Renal cortical epithelial cell (primary cell): ENCODE results near the gene NBEAL2. TPM values are rescaled to one million over a fixed set of nuclear protein-coding genes. Genes with fewer than 3 reads are reported as not detected.
"Not testable (repeated sequence)": the region's sequence is repeated elsewhere in the genome, so short reads cannot be mapped to it uniquely, and the experiment has no call there.

Source experiments
- DNase-seq: peaks from one replicate; pipeline ENCODE4 v3.0.0-alpha.2; 2011; ENCODE audit warnings: low read depth
- total RNA-seq: library from RNA; depleted of rRNA; stranded (reverse); fragments of >200 nt; gene quantifications from 2 replicates; pipeline ENCODE4 v1.2.3, GENCODE V29; 2014

NBEAL2 gene
- total RNA-seq, 1 donor from 2014 or later: 25.6 TPM

GRCh38 chr3:47010910-47011309 is 31.4 kb downstream of the NBEAL2 start:
- no peak for DNase-seq

DNA sequence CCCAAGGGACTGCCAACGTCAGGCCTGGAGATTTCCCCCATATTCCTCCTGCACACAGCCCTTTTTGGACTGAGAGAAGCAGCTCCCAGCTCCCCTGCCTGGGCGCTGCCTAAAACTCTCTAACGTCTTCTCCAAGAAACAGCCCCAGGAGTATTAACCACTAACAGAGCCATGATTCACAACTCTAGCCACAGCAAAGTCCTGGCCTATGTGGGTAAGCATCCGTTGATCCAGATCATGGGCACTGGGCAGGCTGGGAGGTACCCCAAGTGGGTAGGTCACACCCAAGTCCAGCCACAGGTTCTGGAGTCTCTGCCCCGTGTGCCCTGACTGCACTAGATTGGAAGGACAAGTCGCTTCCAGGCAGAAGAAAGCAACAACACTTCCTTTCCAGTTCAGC is 31.9 kb downstream of the NBEAL2 start:
- no peak for DNase-seq

- no peak for DNase-seq
Observed at GRCh38 chr3:47012342-47013230, 33.1 kb downstream of the NBEAL2 start.

DNA sequence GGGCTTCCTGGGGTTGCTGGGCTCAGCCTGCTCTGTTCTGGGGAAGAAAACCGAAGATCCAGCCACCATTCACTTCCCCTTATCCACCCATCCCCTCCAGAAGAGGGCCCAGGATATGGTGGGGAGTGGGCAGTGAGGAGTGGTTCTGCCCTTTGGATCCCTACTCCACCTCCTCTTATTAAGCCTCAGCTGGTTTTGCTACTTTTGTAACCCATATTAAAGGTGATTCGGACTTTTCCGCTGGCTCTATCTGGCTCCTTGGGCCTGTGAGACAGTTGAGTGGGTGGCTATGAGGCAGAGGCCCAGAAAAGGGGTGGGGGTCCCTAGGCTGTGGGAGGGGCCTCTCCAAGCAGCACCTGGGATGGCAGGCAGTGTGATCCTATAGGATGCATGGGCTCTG is 33.8 kb downstream of the NBEAL2 start:
- no peak for DNase-seq

- no peak for DNase-seq
Observed at GRCh38 chr3:47014036-47014435, 34.6 kb downstream of the NBEAL2 start.

DNA sequence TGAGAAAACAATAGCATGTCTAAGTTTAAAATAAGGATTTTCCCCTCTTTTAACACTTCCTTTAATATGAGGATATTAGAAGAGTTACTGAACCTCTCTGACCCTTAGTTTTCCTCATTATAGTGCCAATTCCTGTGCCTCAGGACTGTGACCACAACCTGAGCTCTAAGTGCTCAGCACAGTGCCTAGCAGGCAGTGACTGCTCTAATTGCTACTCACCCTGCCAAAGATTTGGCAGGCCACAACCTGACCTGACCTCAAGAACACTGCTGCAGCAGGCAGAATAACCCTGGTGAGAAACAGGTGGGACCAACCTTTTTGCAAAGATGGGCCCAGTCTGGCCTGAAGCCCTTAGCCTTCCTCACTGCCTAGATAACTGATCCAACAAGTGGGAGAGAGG is 35.7 kb downstream of the NBEAL2 start:
- no peak for DNase-seq

- DNase-seq: no peak
Observed at GRCh38 chr3:47016086-47016933, 36.8 kb downstream of the NBEAL2 start.

DNA sequence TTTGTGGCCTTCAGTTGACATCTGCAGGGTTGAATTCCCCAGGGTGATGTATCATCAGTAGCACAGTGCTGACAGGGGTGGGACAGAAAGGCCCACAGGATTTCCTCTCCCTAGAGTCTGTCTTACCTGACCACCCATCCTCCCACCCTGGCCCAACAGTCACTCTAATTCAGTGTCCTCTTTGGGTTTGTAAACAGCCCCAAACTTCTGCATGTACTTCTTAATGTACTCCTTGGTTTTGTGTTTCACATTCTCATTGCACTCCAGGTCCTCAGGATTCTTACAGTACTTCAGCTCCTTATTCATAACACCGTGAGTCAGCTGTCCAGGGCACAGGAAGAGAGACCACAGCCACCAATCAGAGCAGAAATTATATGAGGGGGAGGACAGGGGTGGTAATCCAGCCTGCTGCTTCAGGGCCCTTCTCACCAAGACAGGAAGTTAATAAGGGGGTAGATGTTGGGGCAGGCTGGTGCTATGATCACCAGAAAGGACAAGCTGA is 37.5 kb downstream of the NBEAL2 start:
- DNase-seq: peak; percentile 81

DNA sequence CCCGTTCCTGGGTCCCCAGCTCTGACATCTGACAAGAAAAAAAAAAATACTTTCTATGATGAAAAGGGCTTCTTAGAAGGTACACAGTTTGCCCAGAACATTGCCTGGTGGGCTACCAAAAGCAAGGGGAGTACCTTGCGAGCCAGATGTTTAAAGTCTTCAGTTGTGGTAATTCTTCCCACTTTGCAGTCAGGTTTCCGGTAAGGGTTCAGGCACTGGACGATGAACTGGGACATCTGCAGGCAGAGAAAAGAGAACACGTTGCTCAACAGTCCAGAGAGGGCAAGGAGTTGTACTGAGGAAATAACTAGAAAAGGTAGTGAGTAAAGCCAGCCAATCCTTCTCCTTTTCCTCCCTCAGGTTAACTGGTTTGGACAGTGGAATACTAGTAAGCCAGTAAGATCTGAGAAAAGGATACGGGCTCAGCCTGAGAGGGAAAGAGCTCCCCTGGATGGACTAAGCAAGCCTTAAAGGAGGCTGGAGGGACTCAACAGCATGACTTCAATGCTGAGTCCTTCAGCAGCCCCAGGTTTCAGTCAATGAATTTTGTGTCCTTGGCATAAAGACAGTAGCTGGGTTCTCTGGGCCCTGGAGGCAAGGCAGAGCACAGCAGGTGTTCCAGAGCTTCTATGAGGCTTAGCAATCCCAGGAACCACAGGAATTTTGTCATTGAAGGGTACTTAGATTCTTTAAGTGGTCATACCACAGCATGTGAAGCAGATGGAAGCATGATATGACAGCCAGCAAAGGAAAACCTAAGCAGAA is 38.2 kb downstream of the NBEAL2 start:
- DNase-seq: peak; percentile 26

DNA sequence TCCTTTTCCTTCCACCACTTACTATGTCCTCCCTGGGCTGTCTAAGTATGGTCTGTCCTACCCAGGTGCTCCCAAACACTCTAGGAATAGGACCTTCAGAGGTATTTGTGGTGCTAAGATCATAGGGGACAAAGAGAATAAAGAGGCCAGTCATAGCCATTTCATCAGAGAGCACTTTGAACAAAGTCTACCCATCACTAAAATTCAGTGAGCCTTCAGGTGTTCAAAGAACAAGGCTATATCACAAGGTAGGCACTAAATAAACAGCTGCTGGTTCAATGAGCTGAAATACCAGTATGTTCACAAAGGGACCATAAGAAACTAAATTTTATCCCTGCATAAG is 38.8 kb downstream of the NBEAL2 start:
- DNase-seq: no peak

DNA sequence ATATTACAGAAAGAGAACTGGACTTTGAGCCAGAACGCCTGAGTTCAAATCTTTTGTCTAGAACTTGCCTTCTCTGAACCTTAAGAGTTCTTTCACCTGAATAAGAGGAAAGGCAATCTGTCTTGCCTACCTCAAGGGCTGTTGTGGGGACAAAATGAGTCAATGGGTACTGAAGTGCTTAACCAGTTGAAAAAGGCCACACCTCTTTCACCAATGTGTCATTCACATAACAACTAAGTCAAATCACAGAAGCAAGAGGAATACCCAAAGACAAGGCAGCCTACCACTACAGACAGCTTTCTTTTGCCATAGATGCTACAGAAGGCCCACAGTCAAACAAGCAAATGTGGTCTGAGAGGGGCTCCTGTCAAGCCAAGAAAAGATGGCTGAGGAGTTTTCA is 39.7 kb downstream of the NBEAL2 start:
- peak; percentile 84 for DNase-seq

- no peak for DNase-seq
Observed at GRCh38 chr3:47020311-47020710, 40.8 kb downstream of the NBEAL2 start.

GRCh38 chr3:47022641-47023071 is 43.2 kb downstream of the NBEAL2 start:
- DNase-seq: peak; percentile 33

DNA sequence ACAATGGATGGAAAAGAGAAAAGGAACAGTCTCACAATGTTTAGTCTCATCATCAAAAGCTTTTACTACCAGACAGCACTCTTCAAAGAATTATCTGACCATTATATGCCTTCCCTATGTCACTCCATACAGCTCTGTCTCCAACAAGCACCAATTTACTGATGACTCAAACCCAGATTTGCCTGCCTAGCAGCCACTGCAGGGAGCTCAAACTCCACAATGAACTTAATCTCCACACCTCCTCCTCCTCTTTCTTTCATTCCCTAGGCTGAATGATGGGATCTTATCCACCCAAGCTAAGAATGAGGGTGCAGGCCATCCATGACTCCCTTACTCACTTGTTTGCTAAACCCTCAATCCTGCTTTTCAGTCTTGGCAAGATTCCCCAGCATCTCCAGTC is 45.5 kb downstream of the NBEAL2 start:
- DNase-seq: peak; percentile 45

DNA sequence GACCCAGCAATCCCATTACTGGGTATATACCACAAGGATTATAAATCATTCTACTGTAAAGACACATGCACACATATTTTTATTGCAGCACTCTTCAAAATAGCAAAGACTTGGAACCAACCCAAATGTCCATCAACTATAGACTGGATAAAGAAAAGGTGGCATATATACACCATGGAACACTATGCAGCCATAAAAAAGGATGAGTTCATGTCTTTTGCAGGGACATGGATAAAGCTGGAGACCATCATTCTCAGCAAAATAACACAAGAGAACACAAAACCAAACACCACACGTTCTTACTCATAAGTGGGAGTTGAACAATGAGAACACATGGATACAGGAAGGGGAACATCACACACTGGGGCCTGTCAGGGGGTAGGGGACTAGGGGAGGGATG is 47.0 kb downstream of the NBEAL2 start:
- not testable (repeated sequence) for DNase-seq

GRCh38 chr3:47028146-47028545 is 48.7 kb downstream of the NBEAL2 start:
- DNase-seq: no peak

DNA sequence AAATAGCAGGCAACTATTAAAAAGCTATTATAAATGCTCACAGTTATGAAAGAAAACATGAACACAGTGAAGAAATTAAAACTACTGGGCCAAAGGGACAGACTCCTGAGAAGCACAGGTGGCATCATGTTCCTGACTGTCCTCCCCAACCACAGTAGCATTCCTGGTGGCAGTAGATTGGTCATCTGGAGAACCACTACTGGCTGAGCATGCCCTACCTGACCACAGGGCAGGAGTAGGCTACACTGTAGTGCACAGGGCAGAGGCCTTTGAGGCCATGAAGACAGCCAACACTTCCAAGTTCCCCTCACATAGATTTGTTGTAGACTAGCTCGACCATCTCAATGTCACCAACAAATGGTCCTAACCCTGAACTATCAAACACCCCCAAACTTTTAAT is 49.2 kb downstream of the NBEAL2 start:
- no peak for DNase-seq

DNA sequence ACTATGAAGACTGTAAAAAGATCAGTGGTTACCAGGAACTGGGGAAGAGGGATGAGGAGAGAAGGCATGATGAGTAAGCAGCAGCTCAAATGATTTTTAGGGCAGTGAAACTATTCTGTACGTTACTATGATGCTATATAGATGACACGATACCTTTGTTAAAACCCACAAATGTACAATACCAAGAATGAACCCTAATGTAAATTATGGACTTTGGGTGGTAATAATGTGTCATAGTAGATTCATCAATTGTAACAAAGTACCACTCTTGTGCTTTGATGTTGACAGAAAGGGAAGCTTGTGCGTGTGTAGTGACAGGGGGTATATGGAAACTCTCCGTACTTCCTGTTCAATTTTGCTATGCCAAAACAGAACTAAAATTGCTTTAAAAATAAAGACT is 51.6 kb downstream of the NBEAL2 start:
- DNase-seq: not testable (repeated sequence)

GRCh38 chr3:47034868-47035489 is 55.5 kb downstream of the NBEAL2 start:
- no peak for DNase-seq

GRCh38 chr3:47035645-47036044 is 56.2 kb downstream of the NBEAL2 start:
- no peak for DNase-seq

GRCh38 chr3:47036145-47036544 is 56.7 kb downstream of the NBEAL2 start:
- no peak for DNase-seq
